ENCODE measurements around the gene SCML1.

The SCML1 gene

GRCh38 chrX:17736856-17737709, at the start of gene SCML1:
TSS of gene SCML1 (plus strand) at chrX:17737493. CDS start at chrX:17744187, 6,694 bp downstream.
- peak; percentile 91 for DNase-seq

GRCh38 chrX:17687648-17688047, 49.6 kb upstream of the SCML1 start:
- DNase-seq = no peak

GRCh38 chrX:17689971-17690409, 47.3 kb upstream of the SCML1 start:
- DNase-seq = peak; percentile 35

- peak; percentile 24 for DNase-seq
Observed at GRCh38 chrX:17692709-17693346, 44.5 kb upstream of the SCML1 start.

GRCh38 chrX:17697191-17697590, 40.1 kb upstream of the SCML1 start:
- DNase-seq = no peak

GRCh38 chrX:17700976-17701375, 36.3 kb upstream of the SCML1 start:
- DNase-seq = no peak

GRCh38 chrX:17703201-17703600, 34.1 kb upstream of the SCML1 start:
- DNase-seq = no peak

GRCh38 chrX:17705211-17705610, 32.1 kb upstream of the SCML1 start:
- DNase-seq = no peak

GRCh38 chrX:17706676-17707075, 30.6 kb upstream of the SCML1 start:
- no peak for DNase-seq

GRCh38 chrX:17707731-17708130, 29.6 kb upstream of the SCML1 start:
- no peak for DNase-seq

GRCh38 chrX:17710871-17711301, 26.4 kb upstream of the SCML1 start:
- DNase-seq = no peak

- no peak for DNase-seq
Observed at GRCh38 chrX:17713288-17713687, 24.0 kb upstream of the SCML1 start.

- DNase-seq = no peak
Observed at GRCh38 chrX:17718649-17719165, 18.6 kb upstream of the SCML1 start.

- no peak for DNase-seq
Observed at GRCh38 chrX:17719711-17720110, 17.6 kb upstream of the SCML1 start.

GRCh38 chrX:17721715-17722114, 15.6 kb upstream of the SCML1 start:
- DNase-seq = no peak

GRCh38 chrX:17725181-17725580, 12.1 kb upstream of the SCML1 start:
- DNase-seq = no peak

- DNase-seq = no peak
Observed at GRCh38 chrX:17732138-17732783, 5.0 kb upstream of the SCML1 start.

GRCh38 chrX:17735406-17735805, 1.9 kb upstream of the SCML1 start:
- no peak for DNase-seq

- DNase-seq = no peak
Observed at GRCh38 chrX:17736478-17736855, 826 bp upstream of the SCML1 start.

- no peak for DNase-seq
Observed at GRCh38 chrX:17737710-17737985, 355 bp downstream of the SCML1 start.

GRCh38 chrX:17737986-17738713, 857 bp downstream of the SCML1 start:
- DNase-seq = no peak

GRCh38 chrX:17738737-17739535, 1.6 kb downstream of the SCML1 start:
- no peak for DNase-seq

All from amniotic stem cell (primary cell).